IMR-90 (cell line): ENCODE data around the gene TINAGL1. TPM values are rescaled to one million over a fixed set of nuclear protein-coding genes. Genes with fewer than 3 reads are reported as not detected.
"Not testable (repeated sequence)": the region's sequence is repeated elsewhere in the genome, so short reads cannot be mapped to it uniquely, and the experiment has no call there.

Experiments
- ATAC-seq: fragments of 200-7000 bp; cut with Tn5 transposase; 2 replicates; pipeline ENCODE4 v1.9.1; 2020; ENCODE audit warnings: low read depth, mild to moderate bottlenecking, moderate library complexity
- BruUV-seq: library from RNA; stranded (reverse); fragments of 400-500 nt; replicated peaks from 2 replicates; lab custom pipeline; 2021; lab: Mats Ljungman, UMichigan
- CTCF ChIA-PET: fragments of 300-600 bp; formaldehyde crosslinking; extraction: SDS; loops from one replicate; lab custom pipeline; 2021; ENCODE audit warnings: antibody characterized with exemption; lab: Yijun Ruan, JAX
- POLR2A ChIA-PET: fragments of 300-600 bp; sonication (Branson Sonifier 250); formaldehyde crosslinking; loops from one replicate; lab custom pipeline; 2022; ENCODE audit warnings: antibody characterized with exemption; ENCODE audit not compliant: unreplicated experiment; lab: Charles Lee
- DNase-seq: peaks from one replicate; pipeline ENCODE4 v3.0.0; 2013
- H2AFZ ChIP-seq: replicated peaks from 2 replicates; pipeline ENCODE3; 2013; ENCODE audit warnings: low read length, mild to moderate bottlenecking; ENCODE audit not compliant: poor library complexity
- H2AK5ac ChIP-seq: 2 replicates; pipeline ENCODE4 v1.6.1; 2013; ENCODE audit warnings: low read depth, low read length, inconsistent platforms
- H2AK9ac ChIP-seq: replicated peaks from 2 replicates; pipeline ENCODE3; 2013; ENCODE audit warnings: mild to moderate bottlenecking, low read depth, low read length, moderate library complexity; ENCODE audit not compliant: poor library complexity
- H2BK120ac ChIP-seq: 2 replicates; pipeline ENCODE4 v1.6.1; 2013; ENCODE audit warnings: low read depth, low read length, inconsistent platforms
- H2BK15ac ChIP-seq: 3 replicates; pipeline ENCODE4 v1.6.1; 2013; ENCODE audit warnings: low read depth, low read length, inconsistent platforms
- H2BK20ac ChIP-seq: 2 replicates; pipeline ENCODE4 v1.6.1; 2013; ENCODE audit warnings: low read depth, mild to moderate bottlenecking, inconsistent platforms, low read length, moderate library complexity
- H2BK5ac ChIP-seq: 2 replicates; pipeline ENCODE4 v1.6.1; 2013; ENCODE audit warnings: mild to moderate bottlenecking, low read depth, low read length, inconsistent platforms; ENCODE audit not compliant: poor library complexity, severe bottlenecking
- H3K14ac ChIP-seq: replicated peaks from 2 replicates; pipeline ENCODE4 v1.6.1; 2013; ENCODE audit warnings: low read depth, low read length, inconsistent platforms
- H3K18ac ChIP-seq: 2 replicates; pipeline ENCODE4 v1.6.1; 2013; ENCODE audit warnings: low read depth, low read length, control low read depth
- H3K23ac ChIP-seq: 2 replicates; pipeline ENCODE4 v1.6.1; 2013; ENCODE audit warnings: low read depth, low read length, inconsistent platforms
- H3K27ac ChIP-seq: 2 replicates; pipeline ENCODE4 v1.5.1; 2013; ENCODE audit warnings: mild to moderate bottlenecking, control low read depth, low read length; ENCODE audit not compliant: insufficient read depth
- H3K27me3 ChIP-seq: 2 replicates; pipeline ENCODE4 v1.6.1; 2013; ENCODE audit warnings: low read length; ENCODE audit not compliant: control insufficient read depth, insufficient read depth
- H3K36me3 ChIP-seq: 2 replicates; pipeline ENCODE4 v1.6.1; 2013; ENCODE audit warnings: low read length, mixed read lengths; ENCODE audit not compliant: control insufficient read depth, insufficient read depth
- H3K4ac ChIP-seq: 2 replicates; pipeline ENCODE4 v1.6.1; 2013; ENCODE audit warnings: low read depth, low read length, inconsistent platforms
- H3K4me1 ChIP-seq: 2 replicates; pipeline ENCODE4 v1.6.1; 2013; ENCODE audit warnings: low read length, mixed read lengths; ENCODE audit not compliant: control insufficient read depth, insufficient read depth
- H3K4me2 ChIP-seq: 2 replicates; pipeline ENCODE4 v1.6.1; 2013; ENCODE audit warnings: low read depth, mild to moderate bottlenecking, control low read depth, low read length, moderate library complexity
- H3K4me3 ChIP-seq: 2 replicates; pipeline ENCODE4 v1.5.1; 2013; ENCODE audit warnings: low read depth, mild to moderate bottlenecking, control low read depth, low read length, moderate library complexity; ENCODE audit not compliant: insufficient read depth
- H3K56ac ChIP-seq: 2 replicates; pipeline ENCODE4 v1.6.1; 2013; ENCODE audit warnings: low read length, inconsistent platforms; ENCODE audit not compliant: insufficient read depth; ENCODE audit errors: extremely low read depth
- H3K79me1 ChIP-seq, 2 experiments: 2 replicates each; pipeline ENCODE4 v1.6.1; 2013; ENCODE audit warnings: low read length in 2 of 2, inconsistent platforms in 1 of 2, low read depth in 1 of 2
- H3K9ac ChIP-seq: 2 replicates; pipeline ENCODE4 v1.6.1; 2013; ENCODE audit warnings: low read depth, low read length, control low read depth
- H3K9me1 ChIP-seq: 2 replicates; pipeline ENCODE4 v1.6.1; 2013; ENCODE audit warnings: low read length, inconsistent platforms; ENCODE audit not compliant: insufficient read depth
- H3K9me3 ChIP-seq: 2 replicates; pipeline ENCODE4 v1.6.1; 2013; ENCODE audit warnings: low read length; ENCODE audit not compliant: control insufficient read depth, insufficient read depth
- H4K20me1 ChIP-seq: 2 replicates; pipeline ENCODE4 v1.6.1; 2013; ENCODE audit warnings: low read length, inconsistent platforms; ENCODE audit not compliant: insufficient read depth
- H4K5ac ChIP-seq: 2 replicates; pipeline ENCODE4 v1.6.1; 2013; ENCODE audit warnings: mild to moderate bottlenecking, low read depth, low read length, control low read depth
- H4K8ac ChIP-seq, 2 experiments: 2 replicates each; pipeline ENCODE4 v1.6.1; 2013; ENCODE audit warnings: low read depth in 2 of 2, low read length in 2 of 2, control low read depth in 1 of 2, inconsistent platforms in 1 of 2
- H4K91ac ChIP-seq: 2 replicates; pipeline ENCODE4 v1.6.1; 2013; ENCODE audit warnings: low read depth, low read length, inconsistent platforms; ENCODE audit not compliant: insufficient read depth
- WGBS, 2 experiments: methylation state at CpG; one replicate each; pipeline versions ENCODE4 v1.1.5 to v1.1.7; 2013; ENCODE audit warnings: missing lambda C conversion rate in 2 of 2; ENCODE audit not compliant: insufficient read length in 1 of 2; ENCODE audit errors: extremely low coverage in 2 of 2; 5-methylcytosine and 5-hydroxymethylcytosine counted together
- dilution Hi-C: fragments of 300-500 bp; cut with HindIII; formaldehyde crosslinking; loops from one replicate; pipeline ENCODE4 v1.14.3; 2018; ENCODE audit warnings: low sequenced_read_pairs; ENCODE audit not compliant: unreplicated experiment
- in situ Hi-C: fragments of 300-500 bp; cut with MboI; formaldehyde crosslinking; loops from 3 replicates; pipeline ENCODE4 v1.14.3; 2019; ENCODE audit warnings: low sequenced_read_pairs, inconsistent platforms, mixed read lengths
- intact Hi-C: fragments of 100-400 bp; cut with micrococcal nuclease; formaldehyde crosslinking; loops from 2 replicates; pipeline ENCODE4 v1.10.0; 2022
- polyA plus RNA-seq, 3 experiments: library from polyadenylated mRNA; depleted of rRNA; stranded (reverse); fragments of >200 nt; gene quantifications; 2 replicates each; pipeline ENCODE4 v1.2.3, GENCODE V29; 2012; ENCODE audit warnings: low replicate concordance in 1 of 3
- total RNA-seq: library from RNA; depleted of rRNA; stranded (reverse); fragments of >200 nt; gene quantifications from 2 replicates; pipeline ENCODE4 v1.2.3, GENCODE V29; 2012

Gene TINAGL1
- total and polyA plus RNA-seq, 2 of the 4 experiments (the other 2 are of a cell fraction): 0.54 to 1.5 TPM

GRCh38 chr1:31587328-31587699 lies 11.0 kb downstream of the TINAGL1 start:
- H2BK5ac ChIP-seq, H3K36me3 ChIP-seq, H3K4me2 ChIP-seq, H3K27ac ChIP-seq, ATAC-seq, H2BK20ac ChIP-seq, dilution Hi-C loops, H3K4me3 ChIP-seq, H3K18ac ChIP-seq, in situ Hi-C loops, H4K20me1 ChIP-seq, intact Hi-C loops, H2BK120ac ChIP-seq, H3K23ac ChIP-seq, H3K9me3 ChIP-seq, H3K9me1 ChIP-seq, H4K91ac ChIP-seq, H3K9ac ChIP-seq, H3K4me1 ChIP-seq, H2AFZ ChIP-seq, H4K5ac ChIP-seq, H3K4ac ChIP-seq, H3K14ac ChIP-seq, DNase-seq, H3K56ac ChIP-seq, H2AK9ac ChIP-seq, H4K8ac ChIP-seq, H3K79me1 ChIP-seq, BruUV-seq, H2AK5ac ChIP-seq, H2BK15ac ChIP-seq: not testable (repeated sequence)
- POLR2A ChIA-PET: interaction anchor here (0.6 kb wide), 1 partner anchor 14 kb away, joined by 30 read pairs; no protein-coding TSS in a partner anchor
- no CpG with 5 or more reads among the region's 5 CpGs for WGBS, 2 experiments
- CTCF ChIA-PET: interaction anchor here (1.0 to 1.2 kb wide), 3 partner anchors 10 to 92 kb away, joined by 3 to 4 read pairs (median 3); no protein-coding TSS in a partner anchor
- peaks cover 16% of the 10 kb centered on the region for H3K27me3 ChIP-seq
